GM18511 (cell line): ENCODE measurements around the gene PRDM1.

ENCODE experiments used
- ATAC-seq: cut with Tn5 transposase; IDR thresholded peaks from one replicate; pipeline ENCODE4 v1.9.1; 2021; ENCODE audit warnings: mild to moderate bottlenecking, moderate library complexity; ENCODE audit not compliant: unreplicated experiment

Gene PRDM1

DNA sequence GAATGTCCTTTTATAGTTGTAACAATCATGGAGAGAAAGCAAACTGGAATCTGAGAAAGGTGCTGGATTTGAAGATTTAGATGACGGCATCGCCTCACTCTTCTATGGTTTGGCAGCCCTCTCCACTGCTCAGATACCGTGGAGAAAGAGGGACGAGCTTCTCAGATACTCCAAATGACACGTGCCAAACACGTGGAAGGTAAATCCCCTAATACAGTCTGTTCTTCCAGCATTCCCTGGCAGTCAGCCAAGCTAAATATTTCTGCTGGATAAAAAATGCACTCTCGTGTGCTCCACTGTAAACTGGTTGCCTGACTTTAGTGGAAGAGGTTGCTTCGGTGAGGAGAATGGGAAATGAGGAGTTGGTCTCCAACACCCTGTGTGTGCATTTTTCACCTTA lies 16.7 kb upstream of the PRDM1 start:
- no peak for ATAC-seq

GRCh38 chr6:106070636-106071035 lies 15.5 kb upstream of the PRDM1 start:
- no peak for ATAC-seq

GRCh38 chr6:106072501-106073090 lies 13.5 kb upstream of the PRDM1 start:
- ATAC-seq = no peak

DNA sequence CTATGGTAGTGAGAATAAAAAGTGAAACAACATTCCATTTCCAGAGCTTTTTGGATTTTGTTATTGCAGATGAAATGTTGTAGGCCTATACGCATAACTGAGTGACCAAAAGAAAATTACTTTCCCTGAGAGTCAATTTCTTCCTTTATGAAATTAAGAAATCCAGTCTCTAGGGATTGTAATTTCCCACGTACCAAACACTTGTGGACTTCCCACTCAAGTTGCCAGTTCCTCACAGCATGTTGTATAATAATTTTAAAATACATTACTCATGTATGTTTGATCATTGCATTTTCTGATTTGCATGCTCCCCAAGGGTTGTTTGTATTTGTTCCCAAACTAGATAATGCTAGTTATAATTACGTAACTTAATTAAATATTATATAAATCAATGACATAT lies 12.0 kb upstream of the PRDM1 start:
- ATAC-seq = no peak

GRCh38 chr6:106076139-106076538 lies 10.0 kb upstream of the PRDM1 start:
- ATAC-seq = no peak

GRCh38 chr6:106077170-106077569 lies 9.0 kb upstream of the PRDM1 start:
- ATAC-seq = no peak

GRCh38 chr6:106077881-106078280 lies 8.3 kb upstream of the PRDM1 start:
- ATAC-seq = no peak

DNA sequence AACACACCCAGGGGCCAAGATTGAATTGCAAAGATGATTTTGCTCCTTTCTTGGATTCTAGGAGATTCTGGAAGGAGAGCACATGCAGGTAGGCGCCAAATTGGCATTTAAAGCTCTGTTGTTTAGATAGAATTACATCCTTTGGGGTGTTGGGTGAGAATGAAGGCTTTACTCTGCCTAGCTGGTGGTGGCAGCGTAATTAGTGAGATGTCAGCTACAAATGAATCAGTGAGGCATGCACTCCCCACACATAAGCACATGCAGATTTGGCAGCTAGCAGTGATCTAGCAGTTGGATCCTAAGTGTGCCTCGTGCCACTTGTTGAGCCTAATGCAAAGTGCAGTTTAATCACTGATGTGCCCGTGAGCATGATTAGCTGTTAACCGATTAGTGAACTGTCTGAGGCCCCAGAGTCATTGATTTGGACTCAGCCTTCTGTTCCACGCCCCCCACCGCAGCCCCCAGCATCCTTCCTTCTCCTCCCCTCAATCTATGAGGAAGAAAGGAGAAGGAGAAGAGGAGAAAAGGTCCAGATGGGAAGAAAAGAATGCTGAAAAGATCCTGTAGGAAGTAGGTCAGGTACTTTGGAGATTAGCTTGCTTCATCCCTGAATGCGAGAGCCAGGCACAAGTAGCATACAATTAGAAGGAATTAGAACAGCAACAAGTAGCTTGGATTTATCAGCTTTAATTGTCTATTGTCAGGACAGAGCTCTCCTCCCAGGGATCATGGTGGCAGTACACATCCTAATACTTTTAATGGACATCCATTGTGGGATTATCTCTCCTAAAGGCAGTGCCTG lies 6.0 kb upstream of the PRDM1 start:
- no peak for ATAC-seq

- ATAC-seq = no peak
These were observed 5.4 kb upstream of the PRDM1 start for GRCh38 chr6:106080763-106081095.

GRCh38 chr6:106081715-106082114 lies 4.4 kb upstream of the PRDM1 start:
- no peak for ATAC-seq

- ATAC-seq = no peak
These were observed 3.3 kb upstream of the PRDM1 start for GRCh38 chr6:106082735-106083398.

- no peak for ATAC-seq
These were observed 2.5 kb upstream of the PRDM1 start for GRCh38 chr6:106083618-106084017.

- peak; percentile 80 for ATAC-seq
These were observed 1.8 kb upstream of the PRDM1 start for GRCh38 chr6:106084106-106084988.

GRCh38 chr6:106084989-106085691 lies 996 bp upstream of the PRDM1 start:
- ATAC-seq = no peak

DNA sequence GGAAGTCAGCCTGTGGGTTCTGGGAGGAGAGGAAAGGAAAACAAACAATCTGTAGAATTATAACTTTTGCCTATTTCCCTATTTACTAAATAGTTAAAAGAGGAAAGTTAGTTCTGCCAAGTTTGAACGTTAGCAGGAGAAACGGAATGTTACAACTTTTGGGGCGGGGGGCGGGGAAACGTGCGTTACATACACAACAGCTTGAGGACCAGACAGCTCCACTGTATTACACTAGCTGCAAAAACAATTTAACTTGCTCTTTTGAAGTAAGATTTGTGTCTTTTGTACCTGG lies 498 bp upstream of the PRDM1 start:
- ATAC-seq = no peak

DNA sequence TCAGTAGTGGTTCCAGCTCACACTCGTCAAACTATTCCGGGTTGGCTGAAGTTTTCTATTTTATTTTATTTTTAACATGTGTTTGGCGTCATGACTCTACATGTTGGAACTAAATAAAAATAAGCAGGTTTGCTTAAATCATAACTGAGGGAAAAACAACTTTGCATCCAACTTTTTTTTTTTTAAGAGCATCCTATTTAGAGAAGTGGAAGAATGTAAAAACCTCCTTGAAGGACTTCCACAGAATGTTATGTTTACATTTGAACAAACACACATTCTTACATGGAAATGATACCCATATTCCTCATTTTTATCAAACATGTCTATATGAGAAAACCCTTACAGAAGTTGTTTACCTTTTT lies 659 bp downstream of the PRDM1 start:
- no peak for ATAC-seq

- ATAC-seq = no peak
These were observed 1.6 kb downstream of the PRDM1 start for GRCh38 chr6:106087548-106088325.

- no peak for ATAC-seq
These were observed 3.9 kb downstream of the PRDM1 start for GRCh38 chr6:106090001-106090400.

DNA sequence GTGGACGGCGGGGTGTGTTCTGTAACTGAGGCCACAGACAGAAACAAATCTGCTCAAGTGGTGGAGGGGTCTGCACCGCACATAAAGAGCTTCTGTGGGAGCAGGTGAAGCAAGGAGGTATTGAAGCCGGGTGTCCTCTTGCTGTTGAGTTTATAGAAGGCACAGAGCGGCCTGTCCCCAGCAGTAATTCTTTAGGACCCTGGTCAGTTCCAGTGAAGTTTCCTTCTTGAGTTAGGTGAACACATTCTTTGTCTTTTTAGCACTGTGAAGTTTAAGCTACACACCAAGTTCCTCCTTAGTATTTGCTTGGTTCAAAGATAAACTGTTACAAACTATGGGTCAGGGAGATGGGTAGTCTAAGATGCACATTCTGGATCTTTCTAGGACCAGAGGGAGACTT lies 6.1 kb downstream of the PRDM1 start:
- no peak for ATAC-seq

GRCh38 chr6:106094261-106094963 lies 8.3 kb downstream of the PRDM1 start:
- ATAC-seq = no peak
